K562 (cell line): ENCODE results near the gene CALML6. TPM values are rescaled to one million over a fixed set of nuclear protein-coding genes. Genes with fewer than 3 reads are reported as not detected.

Experiments used
- ATAC-seq: fragments of 200-7000 bp; cut with Tn5 transposase; 3 replicates; pipeline ENCODE4 v1.9.1; 2020; ENCODE audit warnings: moderate library complexity
- BruUV-seq: library from RNA; stranded (reverse); fragments of 400-500 nt; replicated peaks from 2 replicates; lab custom pipeline; 2021; lab: Mats Ljungman, UMichigan
- CTCF ChIA-PET: fragments of 300-600 bp; formaldehyde crosslinking; extraction: SDS; loops from one replicate; lab custom pipeline; 2021; ENCODE audit warnings: low intra/inter-chr PET ratio; lab: Yijun Ruan, JAX
- POLR2A ChIA-PET: fragments of 300-600, 350-650 bp; sonication (Branson Sonifier 250); formaldehyde crosslinking; extraction: SDS; loops from one replicate; lab custom pipeline; 2021; ENCODE audit warnings: antibody characterized with exemption, inconsistent platforms; lab: Yijun Ruan, JAX
- DNase-seq, 4 experiments: peaks; one replicate each; pipeline versions ENCODE4 v3.0.0 to v3.0.0-alpha.2; 2011 to 2018; ENCODE audit warnings: low spot score in 3 of 4, mixed read lengths in 3 of 4; ENCODE audit errors: extremely low read depth in 1 of 4
- FAIRE-seq: peaks from 2 replicates; lab custom pipeline; 2011; peaks lifted over from hg19 to GRCh38; lab: Jason Lieb, UNC
- H2AFZ ChIP-seq: 2 replicates; pipeline ENCODE4 v1.6.0; 2011; ENCODE audit warnings: low read depth, low read length, control low read depth, inconsistent platforms
- H3K27ac ChIP-seq: fragments of 200-600 bp; 3 replicates; pipeline ENCODE4 v1.8.0; 2011; ENCODE audit warnings: low read depth, mild to moderate bottlenecking, control low read depth, inconsistent platforms, low read length, moderate library complexity, mixed read lengths; ENCODE audit errors: extremely low read depth
- H3K27me3 ChIP-seq, 2 experiments: fragments of 300-600 bp in 1 of 2; 2 replicates in 1 of 2; 3 replicates in 1 of 2; pipeline versions ENCODE4 v1.6.0 to v1.8.0; 2011; ENCODE audit warnings: inconsistent platforms in 2 of 2, low read length in 2 of 2, mild to moderate bottlenecking in 1 of 2, mixed read lengths in 1 of 2, moderate library complexity in 1 of 2; ENCODE audit not compliant: control insufficient read depth in 2 of 2, insufficient read depth in 2 of 2
- H3K36me3 ChIP-seq: fragments of 300-600 bp; 3 replicates; pipeline ENCODE4 v1.8.0; 2011; ENCODE audit warnings: mild to moderate bottlenecking, low read length, inconsistent platforms; ENCODE audit not compliant: control insufficient read depth, insufficient read depth
- H3K4me1 ChIP-seq, 2 experiments: fragments of 200-600 bp in 1 of 2; replicated peaks in 1 of 2; 2 replicates in 1 of 2; 3 replicates in 1 of 2; pipeline versions ENCODE4 v1.5.1 to v1.8.0; 2011; ENCODE audit warnings: inconsistent platforms in 2 of 2, low read length in 2 of 2, mild to moderate bottlenecking in 1 of 2, mixed read lengths in 1 of 2, moderate library complexity in 1 of 2; ENCODE audit not compliant: control insufficient read depth in 2 of 2, insufficient read depth in 2 of 2
- H3K4me2 ChIP-seq: 2 replicates; pipeline ENCODE4 v1.6.1; 2011; ENCODE audit warnings: low read length, control low read depth, inconsistent platforms, mixed read lengths; ENCODE audit not compliant: insufficient read depth
- H3K4me3 ChIP-seq: fragments of 200-600 bp; sonication (generic), shearing (Covaris generic); 2 replicates; pipeline ENCODE4 v1.5.1; 2016; ENCODE audit warnings: control low read depth, inconsistent platforms
- H3K79me2 ChIP-seq: fragments of 200-600 bp; 3 replicates; pipeline ENCODE4 v1.8.0; 2011; ENCODE audit warnings: low read length, inconsistent platforms; ENCODE audit not compliant: control insufficient read depth, insufficient read depth
- H3K9ac ChIP-seq, 2 experiments: 2 replicates each; pipeline versions ENCODE4 v1.6.0 to v1.6.1; 2011; ENCODE audit warnings: low read depth in 2 of 2, low read length in 2 of 2, control low read depth in 1 of 2, inconsistent platforms in 1 of 2, mild to moderate bottlenecking in 1 of 2, mixed read lengths in 1 of 2; ENCODE audit not compliant: insufficient read depth in 1 of 2
- H3K9me1 ChIP-seq: one replicate; pipeline ENCODE4 v1.6.0; 2011; ENCODE audit warnings: inconsistent platforms, mild to moderate bottlenecking, low read length, moderate library complexity; ENCODE audit not compliant: control insufficient read depth, insufficient read depth
- H3K9me3 ChIP-seq: replicated peaks from 2 replicates; pipeline ENCODE4 v1.5.1; 2011; ENCODE audit warnings: low read depth, low read length, inconsistent platforms; ENCODE audit not compliant: control insufficient read depth, insufficient read depth
- H4K20me1 ChIP-seq: replicated peaks from 2 replicates; pipeline ENCODE4 v1.6.1; 2011; ENCODE audit warnings: low read length, inconsistent platforms, mixed read lengths; ENCODE audit not compliant: control insufficient read depth, insufficient read depth
- CEBPB ChIP-seq: fragments of 450-650 bp; IDR thresholded peaks from 2 replicates; pipeline ENCODE4 v1.6.1; 2016; ENCODE audit warnings: missing genetic modification characterization, missing compliant biosample characterization
- DMBX1 ChIP-seq: fragments of 250-450 bp; sonication (Bioruptor Pico); IDR thresholded peaks from 2 replicates; pipeline ENCODE4 v1.8.0; 2022; ENCODE audit warnings: inconsistent platforms, mild to moderate bottlenecking, moderate library complexity, borderline replicate concordance
- FOXA1 ChIP-seq: fragments of 450-650 bp; IDR thresholded peaks from 2 replicates; pipeline ENCODE4 v1.6.1; 2016; ENCODE audit warnings: mild to moderate bottlenecking, borderline replicate concordance
- HDAC1 ChIP-seq, 2 experiments: fragments of 450-650 bp; IDR thresholded peaks; 2 replicates each; pipeline ENCODE4 v1.6.1; 2016 to 2017; ENCODE audit warnings: inconsistent platforms in 1 of 2, mild to moderate bottlenecking in 1 of 2, moderate library complexity in 1 of 2
- NFIC ChIP-seq: fragments of 450-650 bp; IDR thresholded peaks from 2 replicates; pipeline ENCODE4 v1.6.1; 2017; ENCODE audit warnings: mild to moderate bottlenecking, inconsistent platforms
- NONO ChIP-seq, 2 experiments: fragments of 200-400 bp in 1 of 2; fragments of 450-650 bp in 1 of 2; formaldehyde crosslinking in 1 of 2; IDR thresholded peaks; 2 replicates each; pipeline ENCODE4 v1.6.1; 2017; ENCODE audit warnings: low read depth in 2 of 2, mild to moderate bottlenecking in 2 of 2, moderate library complexity in 2 of 2, low read length in 1 of 2
- PHB2 ChIP-seq: fragments of 450-650 bp; IDR thresholded peaks from 2 replicates; pipeline ENCODE4 v1.6.1; 2017; ENCODE audit warnings: low read depth
- PHTF2 ChIP-seq: fragments of 250-450 bp; sonication (Bioruptor Pico); IDR thresholded peaks from 2 replicates; pipeline ENCODE4 v1.5.0; 2021; ENCODE audit warnings: mild to moderate bottlenecking
- POLR2H ChIP-seq: IDR thresholded peaks from 2 replicates; pipeline ENCODE4 v1.6.1; 2016; ENCODE audit warnings: missing genetic modification characterization, low read depth, mild to moderate bottlenecking, control low read depth, missing compliant biosample characterization, moderate library complexity
- RBM14 ChIP-seq: fragments of 200-400 bp; formaldehyde crosslinking; IDR thresholded peaks from 2 replicates; pipeline ENCODE4 v1.6.1; 2018; ENCODE audit warnings: low read depth, mild to moderate bottlenecking, low read length, moderate library complexity, borderline replicate concordance; ENCODE audit not compliant: insufficient read depth
- SFPQ ChIP-seq: fragments of 200-400 bp; formaldehyde crosslinking; IDR thresholded peaks from 2 replicates; pipeline ENCODE4 v1.6.1; 2017; ENCODE audit warnings: mild to moderate bottlenecking, low read depth, low read length, moderate library complexity
- TAF7 ChIP-seq: fragments of 450-650 bp; IDR thresholded peaks from 2 replicates; pipeline ENCODE4 v1.6.1; 2016; ENCODE audit warnings: missing genetic modification characterization, missing compliant biosample characterization
- ZHX1 ChIP-seq: fragments of 150-350 bp; conservative IDR thresholded peaks from 2 replicates; pipeline ENCODE4 v1.6.1; 2014; ENCODE audit warnings: low read length
- ZNF668 ChIP-seq: fragments of 250-450 bp; sonication (Bioruptor Pico); IDR thresholded peaks from 2 replicates; pipeline ENCODE4 v1.8.0; 2022; ENCODE audit warnings: mild to moderate bottlenecking, inconsistent platforms
- WGBS: fragments of 100-300 bp; shearing (Covaris generic); methylation state at CpG from one replicate; pipeline ENCODE4 v1.1.6; 2016; ENCODE audit warnings: low coverage, mixed read lengths; ENCODE audit not compliant: insufficient coverage; ENCODE audit errors: missing lambda C conversion rate; 5-methylcytosine and 5-hydroxymethylcytosine counted together
- in situ Hi-C: fragments of 300-500 bp; cut with MboI; formaldehyde crosslinking; loops from 4 replicates; pipeline ENCODE4 v1.15.0; 2018; ENCODE audit warnings: inconsistent platforms, mixed read lengths
- intact Hi-C: fragments of 100-400 bp; cut with micrococcal nuclease; formaldehyde crosslinking; loops from 2 replicates; pipeline ENCODE4 v1.14.2; 2022
- polyA plus RNA-seq, 8 experiments: library from polyadenylated mRNA; depleted of rRNA in 4 of 8; stranded (reverse) in 5 of 8; unstranded in 3 of 8; fragments of >200 nt; fragmentation: Nextera tagmentation in 2 of 8; fragmentation: Illumina TruSeq in 1 of 8; extraction: Ambion mirVana in 2 of 8; extraction: Trizol in 1 of 8; gene quantifications; 2 replicates each; pipeline versions ENCODE4 v1.2.1 to v1.2.3, GENCODE V29; 2011 to 2014; ENCODE audit warnings: inconsistent platforms in 1 of 8, missing spikeins in 1 of 8
- total RNA-seq, 7 experiments: library from RNA; depleted of rRNA in 6 of 7; stranded (reverse); fragments of >200 nt in 6 of 7; fragmentation: Illumina TruSeq in 2 of 7; extraction: Trizol in 2 of 7; gene quantifications; 2 replicates each; pipeline versions ENCODE4 v1.2.1 to v1.2.3, GENCODE V29; 2011 to 2021; ENCODE audit warnings: low replicate concordance in 1 of 7
- TF ChIP-seq, protein P1 (sequence below): fragments of 250-450 bp; sonication (Bioruptor Pico); IDR thresholded peaks from 2 replicates; pipeline ENCODE4 v1.5.0; 2020; ENCODE audit warnings: mild to moderate bottlenecking, borderline replicate concordance

The CALML6 gene
- total and polyA plus RNA-seq, 9 of the 15 experiments (the other 6 are each of a cell fraction or from before 2014, with no cell fraction given) = 0.14 TPM; not detected in 8

DNA sequence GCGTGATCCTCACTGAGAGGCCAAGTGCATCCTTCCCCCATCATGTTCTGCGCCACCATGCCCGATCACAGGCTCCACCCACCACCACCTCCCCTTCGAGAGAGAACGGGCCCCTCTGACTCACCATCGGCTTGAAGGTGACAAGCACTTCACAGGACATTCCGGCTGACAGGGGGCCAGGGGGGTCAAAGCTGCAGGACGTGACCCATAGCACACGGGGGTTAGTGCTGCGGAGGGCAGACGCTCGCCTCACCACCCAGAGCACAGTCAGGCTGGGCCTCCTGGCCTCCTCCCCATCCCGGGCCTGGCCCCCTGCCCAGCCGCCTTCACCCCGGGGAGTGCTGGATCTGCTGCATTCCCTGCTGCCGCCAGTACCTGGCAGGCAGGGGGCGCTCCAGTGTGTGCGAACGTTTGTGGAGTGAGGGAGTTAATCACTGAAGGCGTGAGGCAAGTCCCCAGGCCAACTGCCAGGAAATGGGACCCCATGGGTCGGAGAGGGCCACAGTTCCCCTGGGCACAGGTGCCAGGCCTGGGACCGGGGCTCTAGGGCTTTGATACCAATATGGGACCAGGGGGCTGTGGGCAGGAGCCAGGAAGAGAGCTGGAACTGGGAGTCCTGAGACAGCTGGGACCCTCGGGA is 44.9 kb downstream of the CALML6 start:
- Histone ChIP-seq H3K4me3 (no peak overlapping the region), H3K27ac (no peak overlapping the region), H3K4me1 (peaks cover 0 to 32% of the 10 kb centered on the region in 2 experiments; a peak in 3 of 5 replicates), H3K9me3 (no peaks in the 10 kb centered on the region), H3K36me3 (no peaks in the 10 kb centered on the region), H3K79me2 (no peaks in the 10 kb centered on the region), H4K20me1 (peaks cover 13% of the 10 kb centered on the region), H3K9ac (0 out of 4 replicates have a peak overlapping the region, but pooled peaks of 1 of the 2 experiments have one; percentile 43), H3K27me3 (peaks cover 61 to 86% of the 10 kb centered on the region in 2 experiments), H3K4me2 (peak overlapping the region; percentile 17; the same call in 1 of the 2 replicates), H3K9me1 (no peaks in the 10 kb centered on the region), H2AFZ (no peak overlapping the region)
- no TSS peak for BruUV-seq
- FAIRE-seq = peak; percentile 77
- CTCF ChIA-PET = interaction anchor here (0.7 to 2.7 kb wide), 3 partner anchors 79 to 138 kb away, joined by 3 to 47 read pairs (median 5); no protein-coding TSS in a partner anchor
- in situ Hi-C loops (loop anchor here (5.0 kb wide), 1 partner anchor 77 kb away; no protein-coding TSS in a partner anchor), intact Hi-C loops (loop anchor here (2.0 kb wide), 1 partner anchor 87 kb away; no protein-coding TSS in a partner anchor)
- POLR2A ChIA-PET = interaction anchor here (0.5 to 1.7 kb wide), 5 partner anchors 10 to 133 kb away, joined by 3 to 5 read pairs (median 3); no protein-coding TSS in a partner anchor
- 2% methylated on average over 23 of the region's 23 CpGs for WGBS
- peak; percentile 87 to 90 (median 88) for DNase-seq
- peak; percentile 95 for ATAC-seq
- TF ChIP-seq HDAC1 (IDR thresholded peaks at IDR 0.05) (no peak), ZHX1 (no peak), NFIC (peak; percentile 88), TAF7 (tag) (no peak), FOXA1 (no peak), ZNF668 (CRISPR knock-in tag) (no peak), PHB2 (no peak), POLR2H (tag) (no peak), DMBX1 (CRISPR knock-in tag) (no peak), PHTF2 (CRISPR knock-in tag) (no peak), CEBPB (no peak), NONO (IDR thresholded peaks at IDR 0.05; ENCODE audit: low read depth in 2 of 2, low read length in 1 of 2) (no peak), RBM14 (no peak), SFPQ (no peak)
- TF ChIP-seq, protein P1, sequence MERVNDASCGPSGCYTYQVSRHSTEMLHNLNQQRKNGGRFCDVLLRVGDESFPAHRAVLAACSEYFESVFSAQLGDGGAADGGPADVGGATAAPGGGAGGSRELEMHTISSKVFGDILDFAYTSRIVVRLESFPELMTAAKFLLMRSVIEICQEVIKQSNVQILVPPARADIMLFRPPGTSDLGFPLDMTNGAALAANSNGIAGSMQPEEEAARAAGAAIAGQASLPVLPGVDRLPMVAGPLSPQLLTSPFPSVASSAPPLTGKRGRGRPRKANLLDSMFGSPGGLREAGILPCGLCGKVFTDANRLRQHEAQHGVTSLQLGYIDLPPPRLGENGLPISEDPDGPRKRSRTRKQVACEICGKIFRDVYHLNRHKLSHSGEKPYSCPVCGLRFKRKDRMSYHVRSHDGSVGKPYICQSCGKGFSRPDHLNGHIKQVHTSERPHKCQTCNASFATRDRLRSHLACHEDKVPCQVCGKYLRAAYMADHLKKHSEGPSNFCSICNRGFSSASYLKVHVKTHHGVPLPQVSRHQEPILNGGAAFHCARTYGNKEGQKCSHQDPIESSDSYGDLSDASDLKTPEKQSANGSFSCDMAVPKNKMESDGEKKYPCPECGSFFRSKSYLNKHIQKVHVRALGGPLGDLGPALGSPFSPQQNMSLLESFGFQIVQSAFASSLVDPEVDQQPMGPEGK = no peak
